Suprapubic skin (tissue), 4 donors: ENCODE data around the gene GTF3C6. TPM values are rescaled to one million over a fixed set of nuclear protein-coding genes. Genes with fewer than 3 reads are reported as not detected.
"Not testable (repeated sequence)": the region's sequence is repeated elsewhere in the genome, so short reads cannot be mapped to it uniquely, and the experiment has no call there.

Experiments used
- DNase-seq, 2 donors: peaks; one replicate each; pipeline ENCODE4 v3.0.0-alpha.2; 2019; ENCODE audit warnings: low spot score in 2 of 2
- H3K27ac ChIP-seq: fragments of 200-600 bp; sonication (generic); one replicate; pipeline ENCODE4 v1.5.1; 2019
- H3K27me3 ChIP-seq: fragments of 200-600 bp; sonication (generic); one replicate; pipeline ENCODE4 v1.5.1; 2019
- H3K36me3 ChIP-seq: fragments of 200-600 bp; sonication (generic); one replicate; pipeline ENCODE4 v1.5.1; 2019
- H3K4me1 ChIP-seq: fragments of 200-600 bp; sonication (generic); one replicate; pipeline ENCODE4 v1.5.1; 2019
- H3K4me3 ChIP-seq: fragments of 200-600 bp; sonication (generic); one replicate; pipeline ENCODE4 v1.5.1; 2019; ENCODE audit warnings: mild to moderate bottlenecking
- H3K9me3 ChIP-seq: fragments of 200-600 bp; sonication (generic); one replicate; pipeline ENCODE4 v1.5.1; 2019
- CTCF ChIP-seq, 2 donors: fragments of 200-600 bp in 1 of 2; fragments of 450-650 bp in 1 of 2; sonication (generic) in 1 of 2; IDR thresholded peaks; one replicate each; pipeline ENCODE4 v1.5.1; 2016 to 2019; ENCODE audit warnings: antibody characterized with exemption in 2 of 2, mild to moderate bottlenecking in 1 of 2, moderate library complexity in 1 of 2
- EP300 ChIP-seq: sonication (generic); formaldehyde crosslinking; IDR thresholded peaks from one replicate; pipeline ENCODE4 v1.6.1; 2017; ENCODE audit warnings: antibody characterized with exemption
- POLR2A ChIP-seq, 2 donors: fragments of 450-650 bp; IDR thresholded peaks; one replicate each; pipeline ENCODE4 v1.6.1; 2017; ENCODE audit warnings: antibody characterized with exemption in 2 of 2, mild to moderate bottlenecking in 2 of 2, moderate library complexity in 2 of 2
- POLR2AphosphoS5 ChIP-seq, 3 donors: sonication (generic); formaldehyde crosslinking; IDR thresholded peaks; one replicate each; pipeline ENCODE4 v1.6.1; 2017; ENCODE audit warnings: antibody characterized with exemption in 3 of 3
- WGBS: methylation state at CpG from one replicate; pipeline ENCODE4 v1.1.5; 2018; 5-methylcytosine and 5-hydroxymethylcytosine counted together
- total RNA-seq, 4 donors: library from RNA; depleted of rRNA; stranded (reverse); fragments of >200 nt; gene quantifications; one replicate each; pipeline ENCODE4 v1.1.0, GENCODE V29; 2016

Gene GTF3C6
- total RNA-seq, 4 donors from 2014 or later: 11.0 to 24.6 (median 22.0) TPM

- Histone ChIP-seq H3K36me3 (peaks cover 76% of the 10 kb centered on the region), H3K9me3 (no peaks in the 10 kb centered on the region), H3K27ac (no peak overlapping the region), H3K4me3 (no peak overlapping the region), H3K4me1 (no peaks in the 10 kb centered on the region), H3K27me3 (no peaks in the 10 kb centered on the region)
- 99% methylated on average over 3 of the region's 3 CpGs for WGBS
- TF ChIP-seq POLR2AphosphoS5 (IDR thresholded peaks at IDR 0.05) (no peak), POLR2A (IDR thresholded peaks at IDR 0.05) (no peak), CTCF (IDR thresholded peaks at IDR 0.05) (no peak), EP300 (no peak)
- DNase-seq: no peak
Observed at GRCh38 chr6:110965629-110966229, 7.2 kb downstream of the GTF3C6 start.

GRCh38 chr6:110968661-110969060 is 10.2 kb downstream of the GTF3C6 start:
- H3K4me3 ChIP-seq, H3K9me3 ChIP-seq, H3K27ac ChIP-seq, DNase-seq, H3K4me1 ChIP-seq, H3K27me3 ChIP-seq: not testable (repeated sequence)
- peaks cover 47% of the 10 kb centered on the region for H3K36me3 ChIP-seq
- WGBS: 98% methylated on average over 2 of the region's 2 CpGs

- DNase-seq: no peak
- Histone ChIP-seq H3K27me3 (no peaks in the 10 kb centered on the region), H3K27ac (no peak overlapping the region), H3K36me3 (peaks cover 20% of the 10 kb centered on the region), H3K4me3 (no peak overlapping the region), H3K9me3 (no peaks in the 10 kb centered on the region), H3K4me1 (no peaks in the 10 kb centered on the region)
- TF ChIP-seq POLR2A (IDR thresholded peaks at IDR 0.05) (no peak), POLR2AphosphoS5 (IDR thresholded peaks at IDR 0.05) (no peak), CTCF (IDR thresholded peaks at IDR 0.05) (no peak), EP300 (no peak)
- 26% methylated on average over 2 of the region's 2 CpGs for WGBS
Observed at GRCh38 chr6:110971468-110971867, 13.0 kb downstream of the GTF3C6 start.

GRCh38 chr6:110976575-110976974 is 18.1 kb downstream of the GTF3C6 start:
- Histone ChIP-seq H3K4me1 (no peaks in the 10 kb centered on the region), H3K27ac (no peak overlapping the region), H3K36me3 (no peaks in the 10 kb centered on the region), H3K27me3 (no peaks in the 10 kb centered on the region), H3K9me3 (no peaks in the 10 kb centered on the region), H3K4me3 (no peak overlapping the region)
- TF ChIP-seq POLR2A (IDR thresholded peaks at IDR 0.05) (no peak), CTCF (IDR thresholded peaks at IDR 0.05) (no peak), POLR2AphosphoS5 (IDR thresholded peaks at IDR 0.05) (no peak), EP300 (no peak)
- 92% methylated on average over 1 of the region's 1 CpG for WGBS
- DNase-seq: no peak

GRCh38 chr6:110979565-110980101 is 21.1 kb downstream of the GTF3C6 start:
- H3K27ac ChIP-seq: no peak overlapping the region
- WGBS: 96% methylated on average over 9 of the region's 9 CpGs
- DNase-seq: no peak
- no peak for TF ChIP-seq POLR2A (IDR thresholded peaks at IDR 0.05)
- no peak for TF ChIP-seq CTCF (IDR thresholded peaks at IDR 0.05)
- no peak for TF ChIP-seq EP300
- TF ChIP-seq POLR2AphosphoS5 (IDR thresholded peaks at IDR 0.05): no peak
- no peaks in the 10 kb centered on the region for H3K36me3 ChIP-seq
- H3K4me3 ChIP-seq: no peak overlapping the region
- H3K4me1 ChIP-seq: peaks cover 12% of the 10 kb centered on the region
- no peaks in the 10 kb centered on the region for H3K27me3 ChIP-seq
- H3K9me3 ChIP-seq: no peaks in the 10 kb centered on the region

- Histone ChIP-seq H3K27me3 (no peaks in the 10 kb centered on the region), H3K27ac (no peak overlapping the region), H3K9me3 (no peaks in the 10 kb centered on the region), H3K4me1 (peaks cover 12% of the 10 kb centered on the region), H3K36me3 (peaks cover under 1% of the 10 kb centered on the region), H3K4me3 (no peak overlapping the region)
- TF ChIP-seq POLR2A (IDR thresholded peaks at IDR 0.05): no peak
- TF ChIP-seq EP300: no peak
- no peak for TF ChIP-seq POLR2AphosphoS5 (IDR thresholded peaks at IDR 0.05)
- WGBS: 86% methylated on average over 5 of the region's 5 CpGs
- DNase-seq: no peak
Observed at GRCh38 chr6:110980227-110980626, 21.7 kb downstream of the GTF3C6 start.
